ENCODE data around the gene SARNP. TPM values are rescaled to one million over a fixed set of nuclear protein-coding genes. Genes with fewer than 3 reads are reported as not detected.
A peak's percentile ranks its signal among the peaks of the same experiment; 100 is the strongest.

SARNP gene
- total and polyA plus RNA-seq, 10 of the 15 experiments (the other 5 are each of a cell fraction or from before 2014, with no cell fraction given) = 77.6 to 445 (median 188) TPM

- Histone ChIP-seq H4K20me1 (ENCODE audit: control insufficient read depth, insufficient read depth) (no peaks in the 10 kb centered on the region), H3K9ac (ENCODE audit: control insufficient read depth, insufficient read depth, low read length) (no peak overlapping the region), H2AFZ (ENCODE audit: control insufficient read depth, low read depth, low read length) (no peak overlapping the region), H3K4me2 (ENCODE audit: control insufficient read depth, insufficient read depth) (peak overlapping the region; percentile 100), H3K27ac (ENCODE audit: control insufficient read depth, insufficient read depth) (peak overlapping the region; percentile 95), H3K4me3 (no peak overlapping the region), H3K27me3 (replicated peaks in 1 of 2; ENCODE audit: control insufficient read depth in 2 of 2, insufficient read depth in 2 of 2, low read length in 1 of 2) (no peaks in the 10 kb centered on the region), H3K4me1 (ENCODE audit: control insufficient read depth, insufficient read depth, low read length) (peaks cover 25% of the 10 kb centered on the region), H3K79me2 (ENCODE audit: control insufficient read depth, insufficient read depth, low read length) (peaks cover 13% of the 10 kb centered on the region), H3K36me3 (ENCODE audit: control insufficient read depth in 2 of 2, insufficient read depth in 2 of 2, low read length in 1 of 2) (peaks cover under 1 to 3% of the 10 kb centered on the region in 2 experiments; a peak in 3 of 4 replicates), H3K9me3 (replicated peaks; ENCODE audit: control insufficient read depth, insufficient read depth, low read length) (no peaks in the 10 kb centered on the region)
- in situ Hi-C loops (cut with MboI) (no loop called here), intact Hi-C loops (cut with micrococcal nuclease; ENCODE audit: unreplicated experiment) (no loop called here)
- ChIA-PET SMC1A (ENCODE audit: uncharacterized antibody, unreplicated experiment) (interaction anchor here (1.2 to 4.0 kb wide), 6 partner anchors 11 to 73 kb away, joined by 3 to 29 read pairs (median 8); no protein-coding TSS in a partner anchor), POLR2A (interaction anchor here (0.5 to 2.4 kb wide), 4 partner anchors 11 to 319 kb away, joined by 3 to 10 read pairs (median 4); no protein-coding TSS in a partner anchor), RAD21 (ENCODE audit: unreplicated experiment) (interaction anchor here (1.4 to 11.0 kb wide), 5 partner anchors 10 to 73 kb away, joined by 3 to 113 read pairs (median 6); partner anchors contain the start of gene CD63), CTCF (interaction anchor here (0.5 to 11.4 kb wide), 12 partner anchors 11 to 361 kb away, joined by 3 to 205 read pairs (median 4); partner anchors contain the start of genes CD63 and ERBB3)
- no peak for FAIRE-seq
- DNase-seq (ENCODE audit: low read depth, low spot score) = no peak
- 85% methylated on average over 4 of the region's 4 CpGs for WGBS (ENCODE audit: insufficient coverage, insufficient replicate concordance, low lambda C conversion rate, missing lambda C conversion rate)
- no peak for TF ChIP-seq SMARCA5 (IDR thresholded peaks at IDR 0.05)
- TF ChIP-seq EED (IDR thresholded peaks at IDR 0.05; ENCODE audit: low read depth) = peak; percentile 41; the same call in 1 of the 2 replicates
- no peak for TF ChIP-seq TARDBP (IDR thresholded peaks at IDR 0.05; ENCODE audit: borderline replicate concordance)
- peak in 1 of 2 experiments; percentile 8; a peak in 1 of 4 replicates for TF ChIP-seq IKZF2 (IDR thresholded peaks at IDR 0.05)
- ATAC-seq = no peak
- BruUV-seq (replicated peaks) = no TSS peak
Observed at GRCh38 chr12:55718624-55719275, 98.8 kb downstream of the SARNP start.

GRCh38 chr12:55718015-55718414 is 99.5 kb downstream of the SARNP start:
- Histone ChIP-seq H3K4me2 (ENCODE audit: control insufficient read depth, insufficient read depth) (peak overlapping the region; percentile 100), H3K36me3 (ENCODE audit: control insufficient read depth in 2 of 2, insufficient read depth in 2 of 2, low read length in 1 of 2) (peaks cover 0 to 2% of the 10 kb centered on the region in 2 experiments; a peak in 1 of 4 replicates), H3K79me2 (ENCODE audit: control insufficient read depth, insufficient read depth, low read length) (peaks cover 13% of the 10 kb centered on the region), H3K27ac (ENCODE audit: control insufficient read depth, insufficient read depth) (peak overlapping the region; percentile 95), H3K9ac (ENCODE audit: control insufficient read depth, insufficient read depth, low read length) (peak overlapping the region; percentile 92; the same call in 1 of the 2 replicates), H3K4me3 (peak overlapping the region; percentile 81), H3K27me3 (replicated peaks in 1 of 2; ENCODE audit: control insufficient read depth in 2 of 2, insufficient read depth in 2 of 2, low read length in 1 of 2) (no peaks in the 10 kb centered on the region), H2AFZ (ENCODE audit: control insufficient read depth, low read depth, low read length) (no peak overlapping the region), H3K9me3 (replicated peaks; ENCODE audit: control insufficient read depth, insufficient read depth, low read length) (no peaks in the 10 kb centered on the region), H3K4me1 (ENCODE audit: control insufficient read depth, insufficient read depth, low read length) (peaks cover 25% of the 10 kb centered on the region), H4K20me1 (ENCODE audit: control insufficient read depth, insufficient read depth) (no peaks in the 10 kb centered on the region)
- ChIA-PET CTCF (interaction anchor here (0.5 to 11.4 kb wide), 8 partner anchors 12 to 112 kb away, joined by 3 to 205 read pairs (median 10); partner anchors contain the start of gene CD63), SMC1A (ENCODE audit: uncharacterized antibody, unreplicated experiment) (interaction anchor here (0.8 to 4.0 kb wide), 7 partner anchors 12 to 100 kb away, joined by 3 to 29 read pairs (median 10); partner anchors contain the start of genes CD63, ORMDL2 and SARNP), RAD21 (ENCODE audit: unreplicated experiment) (interaction anchor here (1.6 to 11.0 kb wide), 4 partner anchors 12 to 72 kb away, joined by 3 to 113 read pairs (median 11); partner anchors contain the start of gene CD63), POLR2A (interaction anchor here (0.7 to 3.5 kb wide), 7 partner anchors 11 to 504 kb away, joined by 3 to 39 read pairs (median 4); partner anchors contain the start of genes CD63 and RNF41)
- intact Hi-C loops (cut with micrococcal nuclease; ENCODE audit: unreplicated experiment) = no loop called here
- ATAC-seq = no peak
- no peak for FAIRE-seq
- no peak for DNase-seq (ENCODE audit: low read depth, low spot score)
- in situ Hi-C loops (cut with MboI) = no loop called here
- peak; percentile 13; the same call in 1 of the 2 replicates for TF ChIP-seq NFIC (IDR thresholded peaks at IDR 0.05; ENCODE audit: low read depth, low read length)
- TF ChIP-seq ATF2 (IDR thresholded peaks at IDR 0.05; ENCODE audit: low read length) = 0 out of 2 replicates have a peak, but pooled peaks have one; percentile 4
- TF ChIP-seq ZBED1 (IDR thresholded peaks at IDR 0.05; ENCODE audit: borderline replicate concordance) = no peak
- no TSS peak for BruUV-seq (replicated peaks)
- 59% methylated on average over 4 of the region's 4 CpGs for WGBS (ENCODE audit: insufficient coverage, insufficient replicate concordance, low lambda C conversion rate, missing lambda C conversion rate)

Data from GM12878 (cell line).